ENCODE data around the gene PRKCA.

PRKCA gene

DNA sequence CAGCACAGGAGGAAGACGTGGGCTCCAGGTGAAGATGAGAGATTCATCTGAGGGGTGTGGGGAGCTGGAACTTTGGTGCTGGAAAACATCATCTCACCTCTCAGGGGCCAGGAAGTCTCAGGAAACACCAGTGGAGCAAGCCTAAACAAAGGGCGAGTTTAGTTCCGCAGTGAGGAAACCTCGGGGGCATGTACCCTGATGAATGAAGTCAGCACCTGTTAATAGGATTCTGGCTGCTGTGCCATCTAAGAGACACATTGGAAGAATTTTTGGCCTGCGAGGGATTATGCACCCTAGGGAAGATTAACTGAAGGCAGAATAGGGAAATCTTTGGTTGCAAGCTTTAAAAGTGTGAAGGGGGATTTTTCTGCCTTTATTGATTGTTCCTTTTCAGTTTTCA lies 437.8 kb downstream of the PRKCA start:
- TF ChIP-seq TCF4 (CRISPR knock-in tag; IDR thresholded peaks at IDR 0.05; ENCODE audit: borderline replicate concordance) (no peak), BACH2 (CRISPR knock-in tag; IDR thresholded peaks at IDR 0.05; ENCODE audit: borderline replicate concordance) (no peak), SNAI2 (CRISPR knock-in tag; IDR thresholded peaks at IDR 0.05) (no peak), PPARA (CRISPR knock-in tag; IDR thresholded peaks at IDR 0.05; ENCODE audit: borderline replicate concordance) (no peak), TOX (CRISPR knock-in tag; IDR thresholded peaks at IDR 0.05; ENCODE audit: borderline replicate concordance) (no peak), TSHZ2 (CRISPR knock-in tag; IDR thresholded peaks at IDR 0.05) (no peak), PATZ1 (CRISPR knock-in tag; IDR thresholded peaks at IDR 0.05; ENCODE audit: borderline replicate concordance) (no peak), ESRRG (CRISPR knock-in tag; IDR thresholded peaks at IDR 0.05) (no peak), RARB (CRISPR knock-in tag; IDR thresholded peaks at IDR 0.05) (no peak), ZNF70 (CRISPR knock-in tag; IDR thresholded peaks at IDR 0.05) (no peak), CSDC2 (CRISPR knock-in tag; IDR thresholded peaks at IDR 0.05) (no peak), ZC3H10 (CRISPR knock-in tag; IDR thresholded peaks at IDR 0.05) (no peak)
- TF ChIP-seq, protein P1, sequence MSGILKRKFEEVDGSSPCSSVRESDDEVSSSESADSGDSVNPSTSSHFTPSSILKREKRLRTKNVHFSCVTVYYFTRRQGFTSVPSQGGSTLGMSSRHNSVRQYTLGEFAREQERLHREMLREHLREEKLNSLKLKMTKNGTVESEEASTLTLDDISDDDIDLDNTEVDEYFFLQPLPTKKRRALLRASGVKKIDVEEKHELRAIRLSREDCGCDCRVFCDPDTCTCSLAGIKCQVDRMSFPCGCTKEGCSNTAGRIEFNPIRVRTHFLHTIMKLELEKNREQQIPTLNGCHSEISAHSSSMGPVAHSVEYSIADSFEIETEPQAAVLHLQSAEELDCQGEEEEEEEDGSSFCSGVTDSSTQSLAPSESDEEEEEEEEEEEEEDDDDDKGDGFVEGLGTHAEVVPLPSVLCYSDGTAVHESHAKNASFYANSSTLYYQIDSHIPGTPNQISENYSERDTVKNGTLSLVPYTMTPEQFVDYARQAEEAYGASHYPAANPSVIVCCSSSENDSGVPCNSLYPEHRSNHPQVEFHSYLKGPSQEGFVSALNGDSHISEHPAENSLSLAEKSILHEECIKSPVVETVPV (CRISPR knock-in tag; IDR thresholded peaks at IDR 0.05): no peak
- TF ChIP-seq, protein P2, sequence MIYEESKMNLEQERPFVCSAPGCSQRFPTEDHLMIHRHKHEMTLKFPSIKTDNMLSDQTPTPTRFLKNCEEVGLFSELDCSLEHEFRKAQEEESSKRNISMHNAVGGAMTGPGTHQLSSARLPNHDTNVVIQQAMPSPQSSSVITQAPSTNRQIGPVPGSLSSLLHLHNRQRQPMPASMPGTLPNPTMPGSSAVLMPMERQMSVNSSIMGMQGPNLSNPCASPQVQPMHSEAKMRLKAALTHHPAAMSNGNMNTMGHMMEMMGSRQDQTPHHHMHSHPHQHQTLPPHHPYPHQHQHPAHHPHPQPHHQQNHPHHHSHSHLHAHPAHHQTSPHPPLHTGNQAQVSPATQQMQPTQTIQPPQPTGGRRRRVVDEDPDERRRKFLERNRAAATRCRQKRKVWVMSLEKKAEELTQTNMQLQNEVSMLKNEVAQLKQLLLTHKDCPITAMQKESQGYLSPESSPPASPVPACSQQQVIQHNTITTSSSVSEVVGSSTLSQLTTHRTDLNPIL (CRISPR knock-in tag; IDR thresholded peaks at IDR 0.05; ENCODE audit: low read depth): no peak
- no peak for ATAC-seq

DNA sequence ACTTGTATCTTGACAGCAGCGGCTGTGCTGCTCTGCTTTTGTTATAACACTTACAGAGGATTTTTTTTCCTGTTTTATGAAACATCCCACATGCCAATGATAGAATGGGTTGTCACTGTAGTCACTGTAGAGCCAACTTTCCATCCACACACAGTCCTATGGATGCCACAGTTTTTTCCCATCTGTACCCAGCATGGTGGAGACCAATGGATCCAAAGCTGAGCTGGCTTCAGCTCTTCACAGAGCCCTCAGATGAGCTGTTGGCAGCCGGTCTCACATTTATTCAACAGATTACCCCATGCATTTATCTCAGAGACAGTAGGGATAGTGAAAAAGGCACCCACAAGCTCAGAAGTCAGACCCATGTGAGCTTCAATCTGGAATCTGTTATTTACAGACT lies 441.1 kb downstream of the PRKCA start:
- TF ChIP-seq ZNF565 (CRISPR knock-in tag; conservative IDR thresholded peaks at IDR 0.05; ENCODE audit: low read depth) (no peak), ARNTL (CRISPR knock-in tag; IDR thresholded peaks at IDR 0.05; ENCODE audit: borderline replicate concordance, low read depth) (no peak), TSHZ2 (CRISPR knock-in tag; IDR thresholded peaks at IDR 0.05) (no peak), PPARA (CRISPR knock-in tag; IDR thresholded peaks at IDR 0.05; ENCODE audit: borderline replicate concordance) (no peak), CSDC2 (CRISPR knock-in tag; IDR thresholded peaks at IDR 0.05) (no peak)
- ATAC-seq: no peak

DNA sequence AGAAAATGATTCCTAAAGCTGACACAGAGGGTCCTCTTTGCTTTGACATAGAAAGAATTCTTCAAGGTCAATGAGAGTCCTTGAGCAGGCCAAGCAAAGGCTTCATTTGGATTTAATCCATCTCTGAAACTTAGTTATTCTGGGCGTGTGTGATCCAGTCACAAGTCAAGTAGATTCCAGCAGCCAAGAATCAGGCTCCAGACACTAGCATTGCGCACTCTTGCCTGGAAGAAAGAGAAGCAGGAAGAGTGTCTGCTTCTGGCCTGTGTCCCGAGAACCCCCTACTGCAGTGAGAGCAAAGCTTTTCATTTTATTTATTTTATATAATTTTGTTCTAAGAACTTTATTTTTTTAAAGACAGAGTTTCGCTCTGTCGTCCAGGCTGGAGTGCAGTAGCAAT lies 444.3 kb downstream of the PRKCA start:
- ATAC-seq: no peak
- TF ChIP-seq, protein P2 (CRISPR knock-in tag; IDR thresholded peaks at IDR 0.05; ENCODE audit: low read depth): no peak
- TF ChIP-seq ZNF70 (CRISPR knock-in tag; IDR thresholded peaks at IDR 0.05) (no peak), ZNF565 (CRISPR knock-in tag; conservative IDR thresholded peaks at IDR 0.05; ENCODE audit: low read depth) (no peak), SNAI2 (CRISPR knock-in tag; IDR thresholded peaks at IDR 0.05) (no peak), RARB (CRISPR knock-in tag; IDR thresholded peaks at IDR 0.05) (no peak), ZC3H10 (CRISPR knock-in tag; IDR thresholded peaks at IDR 0.05) (no peak), ZFP30 (CRISPR knock-in tag; IDR thresholded peaks at IDR 0.05) (no peak), GLIS3 (CRISPR knock-in tag; IDR thresholded peaks at IDR 0.05) (no peak), ZFP3 (CRISPR knock-in tag; IDR thresholded peaks at IDR 0.05) (no peak), ISL1 (CRISPR knock-in tag; IDR thresholded peaks at IDR 0.05) (no peak), OSR1 (CRISPR knock-in tag; IDR thresholded peaks at IDR 0.05) (no peak), PATZ1 (CRISPR knock-in tag; IDR thresholded peaks at IDR 0.05; ENCODE audit: borderline replicate concordance) (no peak)
- TF ChIP-seq, protein P3, sequence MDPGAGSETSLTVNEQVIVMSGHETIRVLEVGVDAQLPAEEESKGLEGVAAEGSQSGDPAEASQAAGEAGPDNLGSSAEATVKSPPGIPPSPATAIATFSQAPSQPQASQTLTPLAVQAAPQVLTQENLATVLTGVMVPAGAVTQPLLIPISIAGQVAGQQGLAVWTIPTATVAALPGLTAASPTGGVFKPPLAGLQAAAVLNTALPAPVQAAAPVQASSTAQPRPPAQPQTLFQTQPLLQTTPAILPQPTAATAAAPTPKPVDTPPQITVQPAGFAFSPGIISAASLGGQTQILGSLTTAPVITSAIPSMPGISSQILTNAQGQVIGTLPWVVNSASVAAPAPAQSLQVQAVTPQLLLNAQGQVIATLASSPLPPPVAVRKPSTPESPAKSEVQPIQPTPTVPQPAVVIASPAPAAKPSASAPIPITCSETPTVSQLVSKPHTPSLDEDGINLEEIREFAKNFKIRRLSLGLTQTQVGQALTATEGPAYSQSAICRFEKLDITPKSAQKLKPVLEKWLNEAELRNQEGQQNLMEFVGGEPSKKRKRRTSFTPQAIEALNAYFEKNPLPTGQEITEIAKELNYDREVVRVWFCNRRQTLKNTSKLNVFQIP (CRISPR knock-in tag; IDR thresholded peaks at IDR 0.05; ENCODE audit: borderline replicate concordance, low read depth): no peak
